Activated naive CD4-positive, alpha-beta T cell treated with anti-CD3 and anti-CD28 coated beads, Interleukin-2, amount 10 ng/mL, durations not matched to agents 7 days and 5 days (primary cell): ENCODE results near the gene GEMIN8.

Experiments used
- CTCF ChIA-PET: fragments of 350-600 bp; sonication (Branson Sonifier 250); formaldehyde crosslinking; loops from one replicate; lab custom pipeline; 2021; ENCODE audit warnings: antibody characterized with exemption; lab: Charles Lee
- DNase-seq: peaks from one replicate; pipeline ENCODE4 v3.0.0-alpha.2; 2020
- H3K27ac Mint-ChIP-seq: one replicate; pipeline ENCODE4 v1.8.0; 2021; ENCODE audit warnings: mild to moderate bottlenecking, moderate library complexity, mixed read lengths
- H3K27me3 Mint-ChIP-seq: one replicate; pipeline ENCODE4 v1.8.0; 2021; ENCODE audit warnings: mild to moderate bottlenecking, mixed read lengths
- H3K36me3 Mint-ChIP-seq: one replicate; pipeline ENCODE4 v1.8.0; 2021; ENCODE audit warnings: mixed read lengths
- H3K4me1 Mint-ChIP-seq: one replicate; pipeline ENCODE4 v1.8.0; 2021; ENCODE audit warnings: mixed read lengths
- H3K4me3 Mint-ChIP-seq: one replicate; pipeline ENCODE4 v1.8.0; 2021; ENCODE audit warnings: mild to moderate bottlenecking, moderate library complexity, mixed read lengths
- H3K9me3 Mint-ChIP-seq: one replicate; pipeline ENCODE4 v1.8.0; 2021; ENCODE audit warnings: mixed read lengths

The GEMIN8 gene

GRCh38 chrX:14030174-14030530, 460 bp upstream of the GEMIN8 start:
- Mint-ChIP-seq H3K9me3 (no peaks in the 10 kb centered on the region), H3K36me3 (peaks cover 5% of the 10 kb centered on the region), H3K4me3 (peak overlapping the region; percentile 96), H3K27me3 (no peaks in the 10 kb centered on the region), H3K27ac (peak overlapping the region; percentile 97), H3K4me1 (peaks cover 57% of the 10 kb centered on the region)
- CTCF ChIA-PET: no interaction called here
- DNase-seq: no peak

GRCh38 chrX:14029039-14029424, 660 bp downstream of the GEMIN8 start:
- H3K4me1 Mint-ChIP-seq: peaks cover 57% of the 10 kb centered on the region
- H3K27ac Mint-ChIP-seq: peak overlapping the region; percentile 97
- peak overlapping the region; percentile 96 for H3K4me3 Mint-ChIP-seq
- CTCF ChIA-PET: interaction anchor here (0.6 to 1.0 kb wide), 2 partner anchors 129 to 131 kb away, joined by 3 read pairs; no protein-coding TSS in a partner anchor
- H3K27me3 Mint-ChIP-seq: no peaks in the 10 kb centered on the region
- no peak for DNase-seq
- peaks cover 5% of the 10 kb centered on the region for H3K36me3 Mint-ChIP-seq
- no peaks in the 10 kb centered on the region for H3K9me3 Mint-ChIP-seq

GRCh38 chrX:14028473-14028872, 1.2 kb downstream of the GEMIN8 start:
- peaks cover 5% of the 10 kb centered on the region for H3K36me3 Mint-ChIP-seq
- no peak for DNase-seq
- H3K4me1 Mint-ChIP-seq: peaks cover 52% of the 10 kb centered on the region
- peak overlapping the region; percentile 96 for H3K4me3 Mint-ChIP-seq
- CTCF ChIA-PET: interaction anchor here (0.6 to 1.0 kb wide), 2 partner anchors 128 to 131 kb away, joined by 3 read pairs; no protein-coding TSS in a partner anchor
- H3K9me3 Mint-ChIP-seq: no peaks in the 10 kb centered on the region
- no peaks in the 10 kb centered on the region for H3K27me3 Mint-ChIP-seq
- peak overlapping the region; percentile 97 for H3K27ac Mint-ChIP-seq

- Mint-ChIP-seq H3K27ac (peak overlapping the region; percentile 81), H3K27me3 (no peaks in the 10 kb centered on the region), H3K4me3 (peak overlapping the region; percentile 7), H3K4me1 (peaks cover 43% of the 10 kb centered on the region), H3K9me3 (no peaks in the 10 kb centered on the region), H3K36me3 (peaks cover 5% of the 10 kb centered on the region)
- CTCF ChIA-PET: no interaction called here
- DNase-seq: no peak
These were observed 2.1 kb downstream of the GEMIN8 start for GRCh38 chrX:14027511-14028019.

- Mint-ChIP-seq H3K9me3 (peaks cover 3% of the 10 kb centered on the region), H3K36me3 (peaks cover 5% of the 10 kb centered on the region), H3K4me1 (peaks cover 38% of the 10 kb centered on the region), H3K4me3 (peak overlapping the region; percentile 8), H3K27me3 (no peaks in the 10 kb centered on the region), H3K27ac (peak overlapping the region; percentile 81)
- peak; percentile 38 for DNase-seq
- CTCF ChIA-PET: no interaction called here
These were observed 2.7 kb downstream of the GEMIN8 start for GRCh38 chrX:14027036-14027435.

- no peaks in the 10 kb centered on the region for H3K27me3 Mint-ChIP-seq
- H3K36me3 Mint-ChIP-seq: peaks cover 5% of the 10 kb centered on the region
- CTCF ChIA-PET: no interaction called here
- H3K4me3 Mint-ChIP-seq: no peak overlapping the region
- no peak overlapping the region for H3K27ac Mint-ChIP-seq
- H3K4me1 Mint-ChIP-seq: peaks cover 33% of the 10 kb centered on the region
- H3K9me3 Mint-ChIP-seq: peaks cover 3% of the 10 kb centered on the region
- DNase-seq: no peak
These were observed 3.6 kb downstream of the GEMIN8 start for GRCh38 chrX:14026121-14026520.

GRCh38 chrX:14022019-14022418, 7.7 kb downstream of the GEMIN8 start:
- Mint-ChIP-seq H3K27ac (no peak overlapping the region), H3K4me1 (peaks cover 11% of the 10 kb centered on the region), H3K36me3 (peaks cover 17% of the 10 kb centered on the region), H3K9me3 (peaks cover 3% of the 10 kb centered on the region), H3K27me3 (no peaks in the 10 kb centered on the region), H3K4me3 (no peak overlapping the region)
- CTCF ChIA-PET: no interaction called here
- no peak for DNase-seq

- CTCF ChIA-PET: no interaction called here
- DNase-seq: no peak
- Mint-ChIP-seq H3K4me3 (no peak overlapping the region), H3K27ac (no peak overlapping the region), H3K4me1 (no peaks in the 10 kb centered on the region), H3K27me3 (no peaks in the 10 kb centered on the region), H3K9me3 (peaks cover 2% of the 10 kb centered on the region), H3K36me3 (peaks cover 31% of the 10 kb centered on the region)
These were observed 12.3 kb downstream of the GEMIN8 start for GRCh38 chrX:14017399-14017798.

- H3K27me3 Mint-ChIP-seq: no peaks in the 10 kb centered on the region
- CTCF ChIA-PET: interaction anchor here (0.6 kb wide), 1 partner anchor 67 kb away, joined by 4 read pairs; no protein-coding TSS in a partner anchor
- no peaks in the 10 kb centered on the region for H3K4me1 Mint-ChIP-seq
- H3K27ac Mint-ChIP-seq: no peak overlapping the region
- H3K4me3 Mint-ChIP-seq: no peak overlapping the region
- DNase-seq: no peak
- peaks cover 31% of the 10 kb centered on the region for H3K36me3 Mint-ChIP-seq
- no peaks in the 10 kb centered on the region for H3K9me3 Mint-ChIP-seq
These were observed 13.8 kb downstream of the GEMIN8 start for GRCh38 chrX:14015941-14016340.

GRCh38 chrX:14015294-14015693, 14.4 kb downstream of the GEMIN8 start:
- H3K4me1 Mint-ChIP-seq: no peaks in the 10 kb centered on the region
- CTCF ChIA-PET: no interaction called here
- DNase-seq: no peak
- H3K27ac Mint-ChIP-seq: no peak overlapping the region
- H3K27me3 Mint-ChIP-seq: no peaks in the 10 kb centered on the region
- H3K9me3 Mint-ChIP-seq: no peaks in the 10 kb centered on the region
- H3K4me3 Mint-ChIP-seq: no peak overlapping the region
- H3K36me3 Mint-ChIP-seq: peaks cover 30% of the 10 kb centered on the region

GRCh38 chrX:14014526-14014925, 15.2 kb downstream of the GEMIN8 start:
- Mint-ChIP-seq H3K4me3 (no peak overlapping the region), H3K36me3 (peaks cover 27% of the 10 kb centered on the region), H3K4me1 (no peaks in the 10 kb centered on the region), H3K27ac (no peak overlapping the region), H3K27me3 (no peaks in the 10 kb centered on the region), H3K9me3 (no peaks in the 10 kb centered on the region)
- DNase-seq: no peak
- CTCF ChIA-PET: no interaction called here

GRCh38 chrX:14013054-14013453, 16.6 kb downstream of the GEMIN8 start:
- H3K4me3 Mint-ChIP-seq: no peak overlapping the region
- no peaks in the 10 kb centered on the region for H3K27me3 Mint-ChIP-seq
- H3K27ac Mint-ChIP-seq: no peak overlapping the region
- H3K4me1 Mint-ChIP-seq: no peaks in the 10 kb centered on the region
- CTCF ChIA-PET: no interaction called here
- no peaks in the 10 kb centered on the region for H3K9me3 Mint-ChIP-seq
- DNase-seq: no peak
- H3K36me3 Mint-ChIP-seq: peaks cover 28% of the 10 kb centered on the region

GRCh38 chrX:14010566-14010965, 19.1 kb downstream of the GEMIN8 start:
- H3K4me3 Mint-ChIP-seq: no peak overlapping the region
- H3K27me3 Mint-ChIP-seq: no peaks in the 10 kb centered on the region
- DNase-seq: no peak
- H3K27ac Mint-ChIP-seq: no peak overlapping the region
- peaks cover 18% of the 10 kb centered on the region for H3K36me3 Mint-ChIP-seq
- H3K4me1 Mint-ChIP-seq: no peaks in the 10 kb centered on the region
- no peaks in the 10 kb centered on the region for H3K9me3 Mint-ChIP-seq
- CTCF ChIA-PET: no interaction called here

GRCh38 chrX:14006540-14006939, 23.2 kb downstream of the GEMIN8 start:
- Mint-ChIP-seq H3K4me3 (no peak overlapping the region), H3K27ac (no peak overlapping the region), H3K4me1 (peaks cover 5% of the 10 kb centered on the region), H3K36me3 (peaks cover 19% of the 10 kb centered on the region), H3K9me3 (no peaks in the 10 kb centered on the region), H3K27me3 (no peaks in the 10 kb centered on the region)
- no peak for DNase-seq
- CTCF ChIA-PET: no interaction called here

- H3K9me3 Mint-ChIP-seq: no peaks in the 10 kb centered on the region
- H3K4me1 Mint-ChIP-seq: peaks cover 5% of the 10 kb centered on the region
- DNase-seq: no peak
- H3K4me3 Mint-ChIP-seq: no peak overlapping the region
- peaks cover 24% of the 10 kb centered on the region for H3K36me3 Mint-ChIP-seq
- no peak overlapping the region for H3K27ac Mint-ChIP-seq
- H3K27me3 Mint-ChIP-seq: no peaks in the 10 kb centered on the region
- CTCF ChIA-PET: no interaction called here
These were observed 25.7 kb downstream of the GEMIN8 start for GRCh38 chrX:14003876-14004425.
